GM18858 (cell line): ENCODE measurements around the gene FBXL22.

Experiments used
- ATAC-seq: cut with Tn5 transposase; IDR thresholded peaks from one replicate; pipeline ENCODE4 v1.9.1; 2021; ENCODE audit not compliant: unreplicated experiment

FBXL22 gene

GRCh38 chr15:63597038-63597790 is at the start of gene FBXL22:
FBXL22 (plus strand) TSS chr15:63597387; CDS start chr15:63597393, 6 bp downstream.
- ATAC-seq = no peak

DNA sequence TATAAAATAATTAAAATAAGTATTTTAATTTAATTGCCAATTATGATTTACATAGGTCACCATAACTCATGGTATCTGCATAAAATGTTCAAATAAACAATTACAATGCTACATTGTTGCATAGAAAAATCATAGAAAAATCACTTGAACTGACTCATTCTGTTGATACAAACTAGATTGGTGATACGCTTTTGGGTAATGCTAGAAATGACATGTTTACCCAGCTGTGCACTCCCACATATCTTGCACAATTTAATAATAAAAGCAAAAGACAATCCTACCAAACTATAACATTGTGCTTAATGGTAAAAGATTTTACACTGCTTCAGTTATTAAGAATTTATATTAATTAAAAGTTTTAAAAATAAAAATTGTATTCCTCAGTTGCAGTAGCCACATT is 45.8 kb upstream of the FBXL22 start:
- no peak for ATAC-seq

- no peak for ATAC-seq
These were observed 43.8 kb upstream of the FBXL22 start for GRCh38 chr15:63553388-63553791.

DNA sequence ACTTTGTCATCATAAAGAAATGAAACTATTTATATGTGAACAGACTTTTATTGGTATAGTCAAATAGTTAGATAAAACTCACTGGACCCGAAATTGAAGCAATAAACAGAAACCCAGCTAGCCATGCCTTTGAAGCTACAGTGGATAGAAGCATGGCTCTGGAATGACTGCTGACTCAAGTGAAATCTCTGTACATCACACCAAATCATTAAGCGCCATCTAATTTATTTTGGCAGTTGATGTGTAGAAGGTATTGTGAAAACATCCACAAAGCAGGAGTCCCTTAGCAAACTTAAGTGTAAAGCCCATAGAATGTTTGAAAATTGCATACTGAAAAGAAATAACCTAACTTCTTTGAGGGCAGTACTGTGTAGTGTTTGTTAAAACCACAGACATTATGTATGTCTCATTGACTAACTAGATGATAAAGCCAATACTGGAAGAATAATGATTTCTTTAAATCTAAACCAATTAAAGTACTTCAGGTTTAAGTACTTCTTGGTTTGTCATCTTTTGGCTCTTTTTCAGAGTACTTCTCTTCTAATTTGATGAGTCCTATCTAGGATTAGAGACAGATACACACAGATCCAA is 42.8 kb upstream of the FBXL22 start:
- no peak for ATAC-seq

- no peak for ATAC-seq
These were observed 41.7 kb upstream of the FBXL22 start for GRCh38 chr15:63555507-63555906.

- no peak for ATAC-seq
These were observed 40.9 kb upstream of the FBXL22 start for GRCh38 chr15:63556246-63556645.

- no peak for ATAC-seq
These were observed 40.5 kb upstream of the FBXL22 start for GRCh38 chr15:63556736-63557135.

DNA sequence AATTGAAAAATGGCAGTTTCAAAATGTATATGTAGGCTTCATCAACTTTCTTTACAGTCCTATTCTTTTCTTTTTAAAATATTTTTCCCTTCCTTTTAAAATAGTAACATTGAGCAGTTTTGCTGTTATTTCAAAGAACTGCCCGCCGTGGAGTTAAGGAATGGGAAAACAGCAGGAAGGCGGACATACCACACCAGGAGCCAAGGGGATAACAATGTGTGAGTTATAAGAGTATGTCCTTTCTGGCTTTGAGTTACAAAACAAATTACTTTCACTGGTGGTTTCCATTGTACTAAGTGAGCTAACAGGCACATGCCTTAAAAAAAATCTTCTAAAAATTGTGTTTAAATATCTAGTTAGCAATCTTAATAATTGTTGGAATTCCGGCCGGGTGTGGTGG is 37.4 kb upstream of the FBXL22 start:
- no peak for ATAC-seq

DNA sequence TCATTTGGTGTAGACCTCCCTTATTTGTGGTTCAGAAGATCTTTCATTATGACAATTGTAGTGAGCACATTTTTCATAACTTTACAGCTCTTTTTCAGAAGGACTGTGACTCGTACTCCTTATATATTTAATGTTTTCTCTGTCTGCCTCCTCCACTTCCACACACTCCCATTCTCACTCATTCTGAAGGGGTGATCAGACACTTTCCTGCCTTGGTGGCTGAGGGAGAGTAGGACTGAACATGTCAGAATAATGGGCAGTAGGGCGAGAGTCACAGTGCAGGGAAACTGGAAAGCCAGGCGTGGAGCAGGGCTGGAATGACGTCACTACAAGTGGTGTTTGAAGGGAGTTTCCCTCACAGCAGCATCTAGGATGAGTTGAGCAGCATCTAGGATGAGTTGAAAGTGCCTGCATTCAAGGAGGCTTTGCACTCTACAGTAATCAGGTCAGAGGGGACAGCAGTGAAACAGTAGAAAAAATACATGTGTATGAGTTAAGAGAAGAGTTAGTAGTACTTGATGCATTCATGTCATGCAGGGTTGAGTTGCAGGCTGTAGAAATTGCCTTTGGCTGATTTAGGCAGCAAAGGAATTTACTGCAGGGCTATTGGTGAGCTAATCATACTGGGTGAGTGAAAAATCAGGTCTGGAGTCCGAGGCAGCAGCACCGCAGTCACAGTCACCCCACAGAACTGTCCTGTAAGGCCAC is 36.3 kb upstream of the FBXL22 start:
- no peak for ATAC-seq

DNA sequence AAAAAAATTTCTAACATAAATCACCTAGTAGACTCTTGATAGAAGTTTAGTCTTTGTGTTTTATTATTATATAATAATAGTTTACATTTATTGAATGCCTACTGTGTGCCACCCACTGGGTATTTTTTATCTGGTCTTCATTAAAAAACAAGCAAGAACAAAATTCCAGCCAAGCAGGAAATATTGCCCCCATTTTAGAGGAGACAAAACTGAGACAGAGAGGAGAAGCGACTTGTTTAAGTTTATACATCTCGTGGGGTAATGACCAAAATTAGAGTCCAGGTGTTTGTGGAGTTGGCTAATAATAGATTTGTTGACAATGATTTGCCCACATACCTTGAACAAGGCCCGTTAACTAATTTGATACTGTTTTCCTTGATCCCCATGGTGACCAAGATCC is 33.1 kb upstream of the FBXL22 start:
- no peak for ATAC-seq

DNA sequence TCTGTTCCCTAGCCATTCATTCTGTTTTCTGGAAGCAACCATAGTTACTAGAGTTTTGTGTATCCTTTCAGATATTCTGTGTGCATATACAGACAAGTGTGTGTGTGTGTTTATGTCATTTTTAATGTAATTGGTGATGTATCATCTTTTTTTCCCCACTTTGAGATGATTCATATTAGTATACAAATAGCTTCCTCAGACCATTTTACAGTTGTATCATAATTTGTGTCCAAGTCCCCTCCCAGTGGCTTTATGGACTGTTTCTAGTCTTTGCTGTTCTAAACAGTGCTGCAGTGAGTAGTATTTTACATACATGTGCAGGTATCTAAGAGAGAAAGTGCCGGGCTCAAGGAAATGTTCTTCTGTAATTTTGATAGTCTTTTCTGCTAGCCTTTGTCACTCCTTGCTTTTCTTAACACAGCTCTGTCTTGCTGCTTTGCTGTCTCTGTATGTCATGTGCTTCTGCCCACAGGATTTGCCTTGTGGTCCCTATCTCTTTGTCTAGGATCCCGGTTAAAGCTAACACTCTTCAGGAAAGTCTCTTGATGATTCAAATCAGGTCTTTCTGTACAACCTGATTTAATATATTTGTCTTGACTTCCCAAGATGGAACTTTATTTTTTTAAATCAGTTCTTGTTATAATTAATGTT is 31.5 kb upstream of the FBXL22 start:
- no peak for ATAC-seq

GRCh38 chr15:63572749-63573464 is 24.3 kb upstream of the FBXL22 start:
- ATAC-seq = no peak

DNA sequence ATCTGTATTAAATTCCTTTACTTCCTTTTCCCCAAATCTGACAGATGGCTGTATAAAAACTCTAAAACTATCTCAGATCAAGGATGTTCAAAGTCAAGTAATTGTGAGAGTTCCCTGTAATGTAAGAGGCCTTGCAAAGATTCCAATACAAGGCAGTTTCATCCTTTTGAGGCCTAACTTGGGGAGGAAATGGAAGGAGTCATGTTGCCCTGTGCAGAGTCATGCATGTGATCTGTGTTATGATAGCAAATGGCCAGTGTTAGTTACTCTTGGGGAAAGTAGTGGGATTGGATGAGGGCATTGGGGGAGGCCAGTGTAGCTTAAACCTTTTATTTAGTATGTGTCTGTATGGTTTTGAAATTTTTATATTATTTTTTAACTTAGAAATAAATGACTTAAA is 23.7 kb upstream of the FBXL22 start:
- no peak for ATAC-seq

- no peak for ATAC-seq
These were observed 21.9 kb upstream of the FBXL22 start for GRCh38 chr15:63575312-63575711.

GRCh38 chr15:63576441-63576840 is 20.7 kb upstream of the FBXL22 start:
- ATAC-seq = no peak

- no peak for ATAC-seq
These were observed 15.0 kb upstream of the FBXL22 start for GRCh38 chr15:63582179-63582578.

DNA sequence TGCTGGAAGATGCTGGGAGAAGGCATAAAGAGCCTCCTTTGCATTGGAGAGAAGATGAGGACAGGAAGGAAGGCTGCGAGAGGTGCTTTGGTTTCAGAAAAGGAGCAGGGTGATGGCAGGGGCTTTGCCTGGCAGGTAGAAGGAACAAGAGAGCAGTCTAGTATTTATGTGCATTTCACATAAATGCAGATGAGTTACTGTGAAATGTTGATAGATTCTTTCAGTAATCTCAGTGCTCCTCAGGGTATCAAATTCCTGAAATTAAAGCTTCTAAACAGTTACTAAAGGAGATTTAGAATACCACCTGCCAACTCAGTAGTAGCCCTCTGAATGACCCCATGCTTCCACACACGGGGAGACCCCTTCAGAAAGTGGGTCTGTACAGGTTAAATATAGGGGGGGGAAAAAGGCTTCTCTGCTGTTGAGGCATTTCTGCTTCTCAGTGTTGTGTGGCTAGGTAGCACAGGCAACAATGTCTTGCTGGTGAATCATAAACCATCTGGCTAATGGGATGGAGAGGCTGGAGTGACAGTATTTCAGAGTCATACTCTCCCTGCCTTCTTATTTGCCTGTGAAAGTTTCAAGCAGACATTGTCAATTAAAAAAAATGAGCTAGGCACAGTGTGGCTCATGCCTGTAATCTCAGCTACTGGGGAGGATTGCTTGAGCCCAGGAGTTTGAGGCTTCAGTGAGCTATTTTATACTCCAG is 14.3 kb upstream of the FBXL22 start:
- ATAC-seq = no peak

DNA sequence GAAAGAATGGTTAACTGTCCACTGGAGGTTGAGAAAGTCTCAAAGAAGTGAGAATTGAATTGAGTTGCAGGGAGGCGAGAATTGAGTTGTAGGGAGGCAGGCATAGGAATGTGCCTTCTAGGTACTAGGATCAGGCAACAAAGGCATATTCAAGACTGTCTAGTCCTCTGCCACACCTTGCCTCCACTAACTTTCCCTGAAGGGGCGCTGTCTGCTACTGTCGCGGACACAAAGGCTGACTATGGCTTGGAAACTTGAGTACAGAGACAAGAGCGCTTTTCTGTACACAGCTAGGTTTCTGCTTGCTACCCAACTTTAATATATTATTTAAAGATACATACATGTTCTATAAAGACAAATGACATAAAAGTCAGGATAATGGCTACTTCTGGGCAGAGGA is 10.4 kb upstream of the FBXL22 start:
- ATAC-seq = no peak

DNA sequence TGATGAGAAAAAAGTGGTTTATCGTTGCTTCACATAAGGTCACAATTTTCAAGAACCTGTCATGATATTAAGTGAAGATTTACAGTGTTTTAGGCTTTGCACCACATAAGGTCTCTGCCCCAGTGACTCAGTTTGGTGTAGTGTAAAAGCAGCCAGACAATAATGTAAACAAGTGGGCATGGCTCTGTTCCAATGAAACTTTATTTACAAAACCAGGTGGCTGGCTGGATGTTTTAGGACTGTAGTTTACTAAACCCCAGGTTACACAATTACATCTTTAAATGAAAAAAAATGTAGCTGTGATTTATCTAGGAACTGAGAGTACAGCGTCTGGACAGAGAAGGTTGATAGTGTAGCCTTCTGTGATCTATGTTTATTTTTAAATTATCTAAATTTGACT is 9.7 kb upstream of the FBXL22 start:
- no peak for ATAC-seq

DNA sequence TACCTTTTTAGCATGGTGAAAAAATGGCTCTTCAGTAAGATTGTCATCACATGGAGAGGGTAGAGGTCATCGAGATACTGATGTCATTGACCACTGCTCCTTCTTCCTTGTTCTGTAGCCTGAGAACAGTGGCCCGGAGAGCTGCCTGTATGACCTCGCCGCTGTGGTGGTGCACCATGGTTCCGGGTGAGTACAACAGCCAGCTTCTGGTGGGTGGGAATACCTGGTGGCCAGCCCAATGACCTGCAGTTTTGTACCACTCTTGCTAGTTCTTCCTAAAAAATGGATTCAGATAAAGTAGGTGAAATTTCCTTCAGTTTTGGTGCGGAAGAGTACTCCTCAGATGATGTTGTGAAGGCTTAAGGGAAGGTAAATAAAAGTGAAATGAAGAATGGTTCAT is 8.4 kb upstream of the FBXL22 start:
- no peak for ATAC-seq
